DMS 273 (cell line): ENCODE results near the gene COBLL1.

ENCODE experiments used
- DNase-seq: peaks from one replicate; lab custom pipeline; 2025; ENCODE audit not compliant: unreplicated experiment; lab: John Stamatoyannopoulos, UW

Gene COBLL1

DNA sequence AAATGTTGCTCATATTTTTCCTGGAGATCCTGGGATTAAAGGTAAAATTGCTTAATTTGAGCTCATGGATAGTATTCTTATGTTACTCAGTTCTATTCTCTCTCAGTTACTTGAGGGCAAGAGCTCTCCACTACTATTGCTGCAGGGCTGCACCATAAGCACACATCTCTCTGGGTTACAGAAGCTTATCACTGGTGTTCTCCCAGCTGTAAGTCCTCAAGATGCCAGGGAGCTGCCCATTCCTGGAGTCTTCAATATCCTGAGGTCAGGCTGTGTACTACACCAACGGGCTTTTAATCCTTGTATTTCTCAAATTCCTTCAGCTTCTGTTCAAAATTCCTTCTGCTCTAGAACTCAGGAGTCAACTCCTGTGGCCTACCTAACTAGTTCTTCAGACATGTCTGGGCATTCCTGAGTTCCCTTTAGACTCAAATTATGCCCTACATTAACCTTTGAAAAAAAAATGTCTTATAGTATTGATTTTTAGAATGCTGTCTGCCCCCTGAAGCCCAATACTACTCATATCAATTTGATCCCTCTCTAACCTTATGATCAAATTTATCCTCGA lies 17.7 kb upstream of the COBLL1 start:
- DNase-seq, result no peak

DNA sequence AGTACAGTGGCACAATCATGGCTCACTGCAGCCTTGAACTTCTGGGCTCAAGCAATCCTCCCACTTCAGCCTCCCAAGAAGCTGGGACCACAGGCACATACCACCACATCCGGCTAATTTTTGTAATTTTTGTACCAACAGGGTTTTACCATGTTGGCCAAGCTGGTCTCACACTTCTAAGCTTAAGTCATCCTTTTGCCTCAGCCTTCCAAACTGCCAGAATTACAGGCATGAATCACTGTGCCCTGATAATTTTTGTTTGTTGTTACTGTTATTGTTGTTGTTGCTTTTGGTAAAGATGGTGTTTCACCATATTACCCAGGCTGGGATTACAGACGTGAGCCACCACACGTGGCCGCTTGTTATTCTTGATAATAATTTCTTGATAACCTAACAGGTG lies 10.5 kb upstream of the COBLL1 start:
- DNase-seq, result no peak

DNA sequence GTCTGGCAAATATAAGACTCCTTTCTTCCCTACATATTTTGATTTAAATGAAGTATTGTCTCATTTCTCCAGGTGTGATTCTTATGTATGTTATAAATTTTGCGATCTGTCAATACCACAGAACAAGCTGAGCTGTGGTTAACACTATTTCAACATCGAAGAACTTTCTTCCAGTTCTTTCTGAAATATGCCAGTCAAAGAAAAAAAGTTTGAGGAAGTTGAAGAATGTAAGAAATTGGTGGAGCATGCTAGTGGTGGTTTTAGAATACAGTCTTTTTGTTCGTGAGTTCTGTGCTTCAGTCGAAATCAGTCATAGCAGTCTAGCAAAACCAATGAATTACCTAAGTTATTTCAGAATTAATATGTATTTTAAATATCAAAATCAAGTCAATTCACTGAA lies 8.6 kb upstream of the COBLL1 start:
- DNase-seq, result no peak

- no peak for DNase-seq
These were observed 7.9 kb upstream of the COBLL1 start for GRCh38 chr2:164849506-164849905.

DNA sequence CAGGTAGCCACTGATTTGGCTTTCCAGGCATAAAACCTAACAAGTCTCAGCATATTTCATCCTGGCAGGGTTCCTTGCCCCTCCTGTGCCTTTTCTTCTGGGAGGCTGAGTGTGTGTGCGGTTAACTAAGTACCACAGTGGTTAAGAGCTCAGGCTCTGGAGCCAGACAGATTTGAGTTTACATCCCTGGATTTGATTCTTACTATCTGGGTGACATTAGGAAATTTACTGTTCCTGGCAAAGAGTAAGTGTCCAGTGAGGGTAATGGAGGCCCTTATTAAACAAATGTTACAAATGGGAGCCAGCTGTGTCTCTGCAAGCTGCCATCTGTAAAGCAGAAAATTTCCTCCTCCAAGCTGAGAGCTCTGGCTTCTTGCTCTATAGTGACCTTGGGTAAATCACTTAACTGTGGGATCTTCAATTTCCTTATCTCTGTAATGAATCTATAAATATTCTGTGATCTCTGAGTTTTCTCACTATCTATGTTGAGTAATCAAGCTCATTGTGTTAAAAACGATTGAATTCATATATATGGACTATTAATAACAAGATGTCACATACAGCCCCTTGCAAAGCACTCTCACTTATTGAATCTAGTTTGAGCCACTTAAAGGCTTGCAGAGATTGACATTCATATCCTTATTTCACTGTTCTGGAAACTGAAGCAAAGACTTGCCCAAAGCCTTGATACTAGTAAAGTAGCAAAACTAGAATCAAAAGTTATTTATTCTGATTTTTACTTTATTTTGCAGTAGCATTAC lies 6.5 kb upstream of the COBLL1 start:
- peak; percentile 95 for DNase-seq

DNA sequence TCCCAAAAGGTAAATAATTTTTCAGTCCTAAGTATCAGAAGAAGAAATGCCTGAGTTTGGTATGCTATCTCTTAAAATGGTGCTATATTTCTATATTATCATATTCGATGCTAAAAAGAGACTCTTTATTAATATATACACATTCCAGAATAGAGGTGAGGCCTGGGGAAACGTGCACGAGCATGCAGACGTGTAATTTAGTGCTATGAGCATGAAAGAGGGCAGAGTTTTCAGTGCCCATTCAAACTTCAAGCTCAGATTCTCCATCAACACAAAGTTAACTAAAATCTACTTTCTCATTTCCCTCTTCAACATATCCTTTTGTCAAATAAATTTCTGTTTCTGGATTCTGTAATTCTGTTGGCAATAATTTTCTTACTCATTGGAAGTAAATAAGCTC lies 5.7 kb upstream of the COBLL1 start:
- peak; percentile 57 for DNase-seq

- DNase-seq, result no peak
These were observed 4.7 kb upstream of the COBLL1 start for GRCh38 chr2:164846276-164846675.

DNA sequence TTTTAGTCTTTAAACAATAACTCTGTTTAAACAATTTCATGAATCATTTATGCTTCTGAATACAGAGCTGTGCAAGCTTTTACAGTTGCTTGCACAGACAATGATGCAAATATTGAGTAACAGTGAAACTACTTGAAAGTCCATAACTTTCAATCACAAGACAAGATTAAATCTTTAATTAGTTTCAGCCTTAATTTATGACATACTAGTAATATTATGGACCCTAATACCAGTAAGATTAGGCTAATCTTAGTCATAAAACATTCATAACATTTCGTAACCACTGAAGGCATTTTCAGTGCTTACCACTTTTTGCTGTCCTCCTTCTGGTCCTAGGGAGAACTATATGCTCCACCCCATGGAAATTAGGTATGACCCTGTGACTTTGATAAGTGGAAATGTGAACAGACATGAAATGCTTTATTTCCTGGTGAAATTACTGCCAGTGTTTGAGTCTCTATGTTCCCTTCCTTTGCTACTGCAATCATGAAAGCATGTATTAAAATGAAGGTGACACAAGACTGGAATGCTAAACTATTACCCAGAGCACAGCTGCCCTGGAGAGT lies 1.8 kb upstream of the COBLL1 start:
- peak; percentile 59 for DNase-seq

- no peak for DNase-seq
These were observed 972 bp upstream of the COBLL1 start for GRCh38 chr2:164842624-164842966.

- peak; percentile 92 for DNase-seq
These were observed 499 bp downstream of the COBLL1 start for GRCh38 chr2:164840930-164841718.

DNA sequence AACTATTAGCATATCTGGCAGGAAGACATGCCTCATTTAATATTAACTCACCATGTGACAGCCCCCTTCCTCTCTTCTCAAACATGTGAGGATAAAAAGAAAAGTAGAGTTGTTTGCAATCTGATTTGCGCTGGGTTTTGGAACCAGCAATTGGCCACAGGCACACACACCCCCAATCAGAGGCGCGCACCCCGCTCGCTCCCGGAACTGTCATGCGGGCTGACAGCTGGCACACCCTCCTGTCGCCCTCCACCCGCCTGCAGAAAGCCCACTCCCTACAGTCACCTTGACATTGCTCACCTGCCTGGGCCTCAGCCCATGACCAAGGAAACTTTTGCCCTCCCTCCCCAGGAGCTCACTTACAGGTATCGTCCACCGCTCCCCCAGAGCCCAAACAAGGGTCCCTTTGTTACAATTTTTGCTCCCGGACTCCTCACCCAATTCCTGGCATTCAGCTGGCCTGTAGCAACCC lies 1.1 kb downstream of the COBLL1 start:
- DNase-seq, result peak; percentile 93

GRCh38 chr2:164839914-164840457 lies 1.6 kb downstream of the COBLL1 start:
- DNase-seq, result peak; percentile 87

DNA sequence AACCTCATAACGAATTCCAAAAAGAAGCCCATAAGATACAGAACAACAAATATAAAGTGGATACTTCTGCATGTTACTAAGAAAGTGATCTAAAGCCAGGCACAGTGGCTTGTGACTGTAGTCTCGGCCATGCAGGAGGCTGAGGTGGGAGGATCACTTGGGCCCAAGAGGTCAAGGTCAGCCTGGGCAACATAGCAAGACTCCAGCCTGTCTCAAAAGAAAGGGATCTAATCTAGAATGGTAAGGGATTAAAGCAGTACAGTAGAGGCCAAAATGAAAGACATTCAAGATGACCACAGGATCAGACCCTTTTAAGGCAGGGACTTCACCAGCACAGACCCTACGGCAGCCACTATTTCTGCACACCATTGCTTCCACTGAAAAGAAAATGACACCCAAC lies 3.8 kb downstream of the COBLL1 start:
- DNase-seq, result no peak

DNA sequence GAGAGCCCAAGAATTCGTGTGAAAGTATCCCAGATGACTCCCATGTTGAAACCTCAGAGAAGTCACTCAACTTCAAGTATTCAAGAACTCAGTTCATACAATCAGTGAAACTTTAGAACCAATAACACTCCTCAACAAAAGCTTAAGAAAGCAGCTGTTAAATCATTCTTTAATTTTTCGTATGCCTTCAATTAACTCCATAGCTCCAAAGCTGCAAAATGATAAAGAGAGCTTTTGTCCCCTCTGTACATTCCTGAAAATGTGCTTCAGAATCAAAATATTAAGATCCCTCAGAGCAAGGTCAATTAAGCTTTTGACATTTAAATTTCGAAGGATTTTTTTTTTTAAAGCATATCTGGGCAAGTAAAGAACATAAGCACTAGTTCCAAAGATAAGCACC lies 4.7 kb downstream of the COBLL1 start:
- no peak for DNase-seq

DNA sequence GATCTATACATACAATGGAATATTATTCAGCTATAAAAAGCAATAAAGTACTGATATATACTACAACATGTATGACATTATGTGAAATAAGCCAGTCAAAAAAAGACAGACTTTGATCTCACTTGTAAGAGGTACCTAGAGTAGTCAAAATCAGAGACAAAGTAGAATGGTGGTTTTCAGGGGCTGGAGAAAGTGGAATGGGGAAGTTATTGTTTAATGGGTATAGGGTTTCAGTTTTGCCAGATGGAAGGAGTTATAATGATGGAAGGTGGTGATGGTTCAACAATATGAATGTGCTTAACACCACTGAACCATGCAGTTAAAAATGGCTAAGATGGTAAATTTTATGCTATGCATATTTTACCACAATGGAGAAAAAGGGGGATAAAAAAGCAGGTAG lies 6.3 kb downstream of the COBLL1 start:
- peak; percentile 79 for DNase-seq

- DNase-seq, result no peak
These were observed 9.7 kb downstream of the COBLL1 start for GRCh38 chr2:164831887-164832286.

DNA sequence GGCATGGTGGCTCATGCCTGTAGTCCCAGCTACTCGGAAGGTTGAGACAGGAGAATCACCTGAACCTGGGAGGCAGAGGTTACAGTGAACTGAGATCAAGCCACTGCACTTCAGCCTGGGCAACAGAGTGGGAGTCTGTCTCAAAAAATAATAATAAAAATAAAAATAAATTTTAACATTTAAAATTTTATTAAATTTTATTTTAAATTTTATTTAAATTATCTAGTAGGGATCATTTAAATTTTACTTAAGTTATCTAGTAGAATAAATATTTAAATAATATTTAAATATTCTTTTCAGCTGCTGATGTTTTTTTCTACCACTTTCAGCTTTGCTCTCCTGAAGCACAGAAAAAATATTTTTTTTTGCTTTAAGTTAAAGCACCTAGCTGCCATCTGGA lies 10.4 kb downstream of the COBLL1 start:
- no peak for DNase-seq

- peak; percentile 90 for DNase-seq
These were observed 15.1 kb downstream of the COBLL1 start for GRCh38 chr2:164826293-164827243.

- DNase-seq, result no peak
These were observed 16.8 kb downstream of the COBLL1 start for GRCh38 chr2:164824872-164825271.

- DNase-seq, result no peak
These were observed 18.5 kb downstream of the COBLL1 start for GRCh38 chr2:164823126-164823525.
